MCF 10A (cell line): ENCODE data around the gene FAM111A. TPM values are rescaled to one million over a fixed set of nuclear protein-coding genes. Genes with fewer than 3 reads are reported as not detected.

Experiments
- BruUV-seq: library from RNA; stranded (reverse); fragments of 400-500 nt; replicated peaks from 2 replicates; lab custom pipeline; 2021; lab: Mats Ljungman, UMichigan
- CTCF ChIA-PET: fragments of 300-600 bp; sonication (Branson Sonifier 250); formaldehyde crosslinking; extraction: SDS; loops from one replicate; lab custom pipeline; 2021; ENCODE audit warnings: antibody characterized with exemption, inconsistent platforms; lab: Yijun Ruan, JAX
- POLR2A ChIA-PET: fragments of 300-600, 350-650 bp; sonication (Branson Sonifier 250); formaldehyde crosslinking; extraction: SDS; loops from one replicate; lab custom pipeline; 2020; ENCODE audit warnings: antibody characterized with exemption, inconsistent platforms; lab: Yijun Ruan, JAX
- DNase-seq: peaks from one replicate; pipeline ENCODE4 v3.0.0-alpha.2; 2018; ENCODE audit not compliant: unreplicated experiment
- H3K27ac Mint-ChIP-seq: one replicate; pipeline ENCODE4 v1.8.0; 2022; ENCODE audit warnings: mild to moderate bottlenecking, low read depth, mixed read lengths; ENCODE audit not compliant: unreplicated experiment
- H3K27me3 Mint-ChIP-seq: one replicate; pipeline ENCODE4 v1.8.0; 2022; ENCODE audit warnings: mixed read lengths; ENCODE audit not compliant: insufficient read depth, unreplicated experiment
- H3K36me3 Mint-ChIP-seq: one replicate; pipeline ENCODE4 v1.8.0; 2022; ENCODE audit warnings: mild to moderate bottlenecking, moderate library complexity, mixed read lengths; ENCODE audit not compliant: insufficient read depth, unreplicated experiment
- H3K4me1 Mint-ChIP-seq: one replicate; pipeline ENCODE4 v1.8.0; 2022; ENCODE audit warnings: mixed read lengths; ENCODE audit not compliant: insufficient read depth, unreplicated experiment
- H3K4me3 Mint-ChIP-seq: one replicate; pipeline ENCODE4 v1.8.0; 2022; ENCODE audit warnings: mild to moderate bottlenecking, moderate library complexity, mixed read lengths; ENCODE audit not compliant: unreplicated experiment
- H3K9me3 Mint-ChIP-seq: one replicate; pipeline ENCODE4 v1.8.0; 2022; ENCODE audit warnings: mixed read lengths; ENCODE audit not compliant: unreplicated experiment
- CTCF ChIP-seq: fragments of 200-600 bp; IDR thresholded peaks from one replicate; pipeline ENCODE4 v1.8.0; 2022; ENCODE audit warnings: antibody characterized with exemption, mild to moderate bottlenecking; ENCODE audit not compliant: unreplicated experiment
- intact Hi-C: fragments of 100-400 bp; cut with micrococcal nuclease; formaldehyde crosslinking; loops from 2 replicates; pipeline ENCODE4 v1.14.1; 2022
- total RNA-seq: library from RNA; stranded (reverse); gene quantifications from 2 replicates; pipeline ENCODE4 v1.2.3, GENCODE V29; 2022

FAM111A gene
- total RNA-seq, 1 experiment from 2014 or later: 27.7 TPM

- no peak overlapping the region for H3K4me3 Mint-ChIP-seq
- CTCF ChIA-PET: interaction anchor here (0.6 to 27.3 kb wide), 16 partner anchors 8 to 384 kb away, joined by 3 to 530 read pairs (median 5); partner anchors contain the start of gene FAM111A
- H3K9me3 Mint-ChIP-seq: no peaks in the 10 kb centered on the region
- H3K36me3 Mint-ChIP-seq: peaks cover 17% of the 10 kb centered on the region
- BruUV-seq: no TSS peak
- TF ChIP-seq CTCF: no peak
- intact Hi-C loops: no loop called here
- DNase-seq: peak; percentile 87
- peaks cover 39% of the 10 kb centered on the region for H3K4me1 Mint-ChIP-seq
- no peaks in the 10 kb centered on the region for H3K27me3 Mint-ChIP-seq
- POLR2A ChIA-PET: interaction anchor here (0.6 to 4.4 kb wide), 19 partner anchors 8 to 1606 kb away, joined by 3 to 39 read pairs (median 4); partner anchors contain the start of genes FAM111A and FAM111B
- peak overlapping the region; percentile 82 for H3K27ac Mint-ChIP-seq
Observed at GRCh38 chr11:59174664-59175033, 32.0 kb downstream of the FAM111A start.

- no TSS peak for BruUV-seq
- DNase-seq: no peak
- Mint-ChIP-seq H3K27ac (peak overlapping the region; percentile 82), H3K4me3 (no peak overlapping the region), H3K9me3 (no peaks in the 10 kb centered on the region), H3K4me1 (peaks cover 39% of the 10 kb centered on the region), H3K27me3 (no peaks in the 10 kb centered on the region), H3K36me3 (peaks cover 17% of the 10 kb centered on the region)
- ChIA-PET POLR2A (interaction anchor here (0.9 to 4.4 kb wide), 12 partner anchors 12 to 1607 kb away, joined by 3 to 39 read pairs (median 4); partner anchors contain the start of genes FAM111A and FAM111B), CTCF (interaction anchor here (0.6 to 27.3 kb wide), 15 partner anchors 12 to 571 kb away, joined by 3 to 530 read pairs (median 5); no protein-coding TSS in a partner anchor)
- intact Hi-C loops: no loop called here
- no peak for TF ChIP-seq CTCF
Observed at GRCh38 chr11:59175091-59175501, 32.4 kb downstream of the FAM111A start.

- ChIA-PET POLR2A (interaction anchor here (1.1 to 1.7 kb wide), 2 partner anchors 30 to 32 kb away, joined by 3 to 6 read pairs; no protein-coding TSS in a partner anchor), CTCF (interaction anchor here (0.6 to 27.3 kb wide), 6 partner anchors 11 to 660 kb away, joined by 3 to 530 read pairs (median 4); no protein-coding TSS in a partner anchor)
- peaks cover 17% of the 10 kb centered on the region for H3K36me3 Mint-ChIP-seq
- no peaks in the 10 kb centered on the region for H3K9me3 Mint-ChIP-seq
- no peaks in the 10 kb centered on the region for H3K27me3 Mint-ChIP-seq
- DNase-seq: peak; percentile 52
- no peak overlapping the region for H3K4me3 Mint-ChIP-seq
- intact Hi-C loops: no loop called here
- no peak overlapping the region for H3K27ac Mint-ChIP-seq
- peaks cover 39% of the 10 kb centered on the region for H3K4me1 Mint-ChIP-seq
- TF ChIP-seq CTCF: no peak
- no TSS peak for BruUV-seq
Observed at GRCh38 chr11:59176330-59176729, 33.7 kb downstream of the FAM111A start.

- no peak overlapping the region for H3K4me3 Mint-ChIP-seq
- peaks cover 17% of the 10 kb centered on the region for H3K36me3 Mint-ChIP-seq
- BruUV-seq: no TSS peak
- no peak for DNase-seq
- ChIA-PET POLR2A (no interaction called here), CTCF (interaction anchor here (10.3 to 27.3 kb wide), 2 partner anchors 9 to 28 kb away, joined by 223 to 530 read pairs; no protein-coding TSS in a partner anchor)
- no peak overlapping the region for H3K27ac Mint-ChIP-seq
- H3K4me1 Mint-ChIP-seq: peaks cover 34% of the 10 kb centered on the region
- intact Hi-C loops: no loop called here
- no peak for TF ChIP-seq CTCF
- no peaks in the 10 kb centered on the region for H3K9me3 Mint-ChIP-seq
- no peaks in the 10 kb centered on the region for H3K27me3 Mint-ChIP-seq
Observed at GRCh38 chr11:59178402-59178801, 35.7 kb downstream of the FAM111A start.
